22Rv1 (cell line): Measurements from ENCODE around the gene GPR50.

Experiments
- H3K27ac ChIP-seq: fragments of 450-650 bp; 2 replicates; pipeline ENCODE4 v1.5.1; 2017
- ZFX ChIP-seq: fragments of 450-650 bp; IDR thresholded peaks from 2 replicates; pipeline ENCODE4 v1.6.1; 2017; ENCODE audit warnings: antibody characterized with exemption, borderline replicate concordance
- TF ChIP-seq, protein P1 (sequence below): fragments of 450-650 bp; IDR thresholded peaks from 2 replicates; pipeline ENCODE4 v1.5.1; 2017; ENCODE audit warnings: mild to moderate bottlenecking

Gene GPR50

DNA sequence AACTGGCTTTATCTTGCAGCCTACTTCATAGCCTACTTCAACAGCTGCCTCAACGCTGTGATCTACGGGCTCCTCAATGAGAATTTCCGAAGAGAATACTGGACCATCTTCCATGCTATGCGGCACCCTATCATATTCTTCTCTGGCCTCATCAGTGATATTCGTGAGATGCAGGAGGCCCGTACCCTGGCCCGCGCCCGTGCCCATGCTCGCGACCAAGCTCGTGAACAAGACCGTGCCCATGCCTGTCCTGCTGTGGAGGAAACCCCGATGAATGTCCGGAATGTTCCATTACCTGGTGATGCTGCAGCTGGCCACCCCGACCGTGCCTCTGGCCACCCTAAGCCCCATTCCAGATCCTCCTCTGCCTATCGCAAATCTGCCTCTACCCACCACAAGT is 4.0 kb downstream of the GPR50 start:
- TF ChIP-seq, protein P1, sequence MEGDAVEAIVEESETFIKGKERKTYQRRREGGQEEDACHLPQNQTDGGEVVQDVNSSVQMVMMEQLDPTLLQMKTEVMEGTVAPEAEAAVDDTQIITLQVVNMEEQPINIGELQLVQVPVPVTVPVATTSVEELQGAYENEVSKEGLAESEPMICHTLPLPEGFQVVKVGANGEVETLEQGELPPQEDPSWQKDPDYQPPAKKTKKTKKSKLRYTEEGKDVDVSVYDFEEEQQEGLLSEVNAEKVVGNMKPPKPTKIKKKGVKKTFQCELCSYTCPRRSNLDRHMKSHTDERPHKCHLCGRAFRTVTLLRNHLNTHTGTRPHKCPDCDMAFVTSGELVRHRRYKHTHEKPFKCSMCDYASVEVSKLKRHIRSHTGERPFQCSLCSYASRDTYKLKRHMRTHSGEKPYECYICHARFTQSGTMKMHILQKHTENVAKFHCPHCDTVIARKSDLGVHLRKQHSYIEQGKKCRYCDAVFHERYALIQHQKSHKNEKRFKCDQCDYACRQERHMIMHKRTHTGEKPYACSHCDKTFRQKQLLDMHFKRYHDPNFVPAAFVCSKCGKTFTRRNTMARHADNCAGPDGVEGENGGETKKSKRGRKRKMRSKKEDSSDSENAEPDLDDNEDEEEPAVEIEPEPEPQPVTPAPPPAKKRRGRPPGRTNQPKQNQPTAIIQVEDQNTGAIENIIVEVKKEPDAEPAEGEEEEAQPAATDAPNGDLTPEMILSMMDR, result no peak
- TF ChIP-seq ZFX, result no peak

DNA sequence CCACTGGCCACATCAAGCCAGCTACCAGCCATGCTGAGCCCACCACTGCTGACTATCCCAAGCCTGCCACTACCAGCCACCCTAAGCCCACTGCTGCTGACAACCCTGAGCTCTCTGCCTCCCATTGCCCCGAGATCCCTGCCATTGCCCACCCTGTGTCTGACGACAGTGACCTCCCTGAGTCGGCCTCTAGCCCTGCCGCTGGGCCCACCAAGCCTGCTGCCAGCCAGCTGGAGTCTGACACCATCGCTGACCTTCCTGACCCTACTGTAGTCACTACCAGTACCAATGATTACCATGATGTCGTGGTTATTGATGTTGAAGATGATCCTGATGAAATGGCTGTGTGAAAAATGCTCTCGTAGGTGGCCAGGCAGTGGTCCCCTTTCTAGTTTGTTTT is 4.7 kb downstream of the GPR50 start:
- no peak for TF ChIP-seq ZFX
- TF ChIP-seq, protein P1, result no peak
- H3K27ac ChIP-seq, result no peak overlapping the region

More for the DNA sequence above, 4.0 kb downstream of the GPR50 start:
- H3K27ac ChIP-seq, result no peak overlapping the region

DNA sequence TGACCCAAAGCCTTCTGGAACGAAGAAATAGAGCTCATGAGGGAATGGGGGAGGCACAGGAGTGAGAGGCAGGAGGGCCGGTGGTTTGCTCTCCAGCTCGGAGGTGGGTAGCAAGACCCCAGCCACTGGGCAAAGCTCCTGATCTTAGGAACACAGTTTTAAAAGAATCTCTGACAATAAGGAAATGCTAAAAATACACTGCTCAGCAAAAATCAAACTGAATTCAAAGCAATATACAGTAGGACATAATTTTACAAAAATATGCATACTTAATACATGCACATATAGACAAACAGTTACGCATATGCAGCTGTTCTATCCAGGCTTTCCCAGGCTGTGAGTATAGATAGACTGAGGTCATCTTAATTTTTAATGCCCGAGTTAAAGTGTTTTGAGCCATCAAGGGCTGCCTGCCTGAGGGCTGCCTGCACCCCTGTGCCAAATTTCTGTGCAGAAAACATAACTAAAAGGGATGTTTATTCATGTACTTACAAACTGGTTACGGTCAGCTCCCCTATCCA is 6.9 kb downstream of the GPR50 start:
- H3K27ac ChIP-seq, result no peak overlapping the region
- TF ChIP-seq, protein P1, result no peak
- TF ChIP-seq ZFX, result no peak

DNA sequence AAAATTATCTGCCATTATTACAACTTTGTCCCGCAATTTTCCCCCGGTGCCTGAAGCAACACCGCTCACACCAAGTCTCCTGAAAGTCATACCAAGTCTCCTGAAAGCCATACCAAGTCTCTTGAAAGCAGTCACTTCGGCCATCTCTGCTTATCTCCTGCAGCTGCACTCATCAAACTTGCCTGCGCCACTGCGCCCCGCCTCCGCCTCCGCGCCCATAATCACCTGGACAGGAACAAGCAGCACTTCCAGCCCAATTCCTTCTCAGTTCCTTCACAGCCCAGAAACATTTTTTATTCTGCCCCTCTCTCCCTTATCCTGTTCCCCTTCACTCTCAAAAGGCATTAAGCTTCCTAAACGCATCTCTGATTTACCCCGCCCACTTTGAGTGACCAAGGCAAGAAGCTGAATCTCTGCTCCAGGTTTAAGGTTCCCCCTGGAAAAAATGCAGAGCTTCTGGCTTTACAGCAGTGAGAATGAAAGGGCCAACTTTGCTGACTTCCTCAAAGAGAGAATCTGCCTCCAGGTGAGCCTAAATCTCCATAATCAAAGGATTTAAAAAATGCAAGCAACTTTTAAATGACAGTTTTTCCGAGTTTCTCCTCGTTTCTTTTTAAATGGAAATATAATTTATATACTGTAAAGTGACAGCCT is 7.7 kb downstream of the GPR50 start:
- no peak overlapping the region for H3K27ac ChIP-seq
- TF ChIP-seq ZFX, result no peak
- TF ChIP-seq, protein P1, result no peak

DNA sequence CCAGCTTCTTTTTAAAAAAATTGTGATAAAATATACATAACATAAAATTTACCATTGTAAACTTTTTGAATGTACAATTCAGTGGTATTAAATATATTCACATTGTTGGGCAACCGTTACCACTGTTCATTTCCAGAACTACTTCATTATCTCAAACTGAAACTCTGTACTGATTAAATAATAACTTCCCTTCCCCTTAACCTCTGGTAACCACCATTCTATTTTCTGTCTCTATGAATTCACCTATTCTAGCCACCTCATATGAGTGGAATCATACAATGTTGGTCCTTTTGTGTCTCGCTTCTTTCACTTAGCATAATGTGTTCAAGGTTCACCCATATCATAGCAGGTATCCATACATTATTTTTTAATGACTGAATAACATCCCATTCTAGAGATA is 8.3 kb downstream of the GPR50 start:
- no peak overlapping the region for H3K27ac ChIP-seq
- no peak for TF ChIP-seq ZFX
- TF ChIP-seq, protein P1, result no peak

DNA sequence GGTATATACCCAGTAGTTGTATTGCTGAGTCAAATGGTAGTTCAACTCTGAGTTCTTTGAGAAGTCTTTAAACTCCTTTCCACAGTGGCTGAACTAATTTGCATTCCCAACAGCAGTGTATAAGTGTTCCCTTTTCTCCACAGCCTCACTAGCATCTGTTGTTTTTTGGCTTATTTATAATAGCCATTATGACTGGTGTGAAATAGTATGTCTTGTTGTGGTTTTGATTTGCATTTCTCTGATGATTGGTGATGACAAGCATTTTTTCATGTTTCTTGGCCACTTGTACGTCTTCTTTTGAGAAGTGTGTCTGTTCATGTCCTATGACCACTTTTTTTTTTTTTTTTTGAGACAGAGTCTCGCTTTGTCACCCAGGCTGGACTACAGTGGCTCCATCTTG is 30.5 kb downstream of the GPR50 start:
- TF ChIP-seq ZFX, result no peak
- TF ChIP-seq, protein P1, result no peak

DNA sequence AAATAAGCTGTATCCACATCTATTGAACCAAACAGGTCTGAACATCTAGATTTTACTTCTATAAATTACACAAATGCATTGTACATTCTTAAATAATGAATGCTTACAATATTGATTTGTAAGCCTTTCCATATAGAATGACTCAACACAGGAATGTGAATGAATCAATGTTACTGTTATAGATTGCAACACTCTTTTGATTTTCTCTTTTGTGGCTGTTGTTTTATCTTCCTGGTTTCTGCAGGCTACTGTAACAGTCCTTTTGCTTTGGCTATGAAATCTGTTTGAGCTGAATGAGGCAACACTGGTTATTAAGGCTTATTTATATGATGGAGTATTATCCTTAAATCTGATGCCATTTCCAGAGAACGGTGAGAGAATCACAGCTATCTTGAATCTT is 49.5 kb downstream of the GPR50 start:
- TF ChIP-seq ZFX, result no peak
- TF ChIP-seq, protein P1, result no peak
- H3K27ac ChIP-seq, result no peak overlapping the region

More for the DNA sequence above, 30.5 kb downstream of the GPR50 start:
- no peak overlapping the region for H3K27ac ChIP-seq
